LoVo (cell line): Measurements from ENCODE around the gene ATP23.
A peak's percentile ranks its signal among the peaks of the same experiment; 100 is the strongest.

Experiments
- DNase-seq: peaks from one replicate; pipeline ENCODE4 v3.0.0-alpha.2; 2016; ENCODE audit warnings: low spot score

ATP23 gene

DNA sequence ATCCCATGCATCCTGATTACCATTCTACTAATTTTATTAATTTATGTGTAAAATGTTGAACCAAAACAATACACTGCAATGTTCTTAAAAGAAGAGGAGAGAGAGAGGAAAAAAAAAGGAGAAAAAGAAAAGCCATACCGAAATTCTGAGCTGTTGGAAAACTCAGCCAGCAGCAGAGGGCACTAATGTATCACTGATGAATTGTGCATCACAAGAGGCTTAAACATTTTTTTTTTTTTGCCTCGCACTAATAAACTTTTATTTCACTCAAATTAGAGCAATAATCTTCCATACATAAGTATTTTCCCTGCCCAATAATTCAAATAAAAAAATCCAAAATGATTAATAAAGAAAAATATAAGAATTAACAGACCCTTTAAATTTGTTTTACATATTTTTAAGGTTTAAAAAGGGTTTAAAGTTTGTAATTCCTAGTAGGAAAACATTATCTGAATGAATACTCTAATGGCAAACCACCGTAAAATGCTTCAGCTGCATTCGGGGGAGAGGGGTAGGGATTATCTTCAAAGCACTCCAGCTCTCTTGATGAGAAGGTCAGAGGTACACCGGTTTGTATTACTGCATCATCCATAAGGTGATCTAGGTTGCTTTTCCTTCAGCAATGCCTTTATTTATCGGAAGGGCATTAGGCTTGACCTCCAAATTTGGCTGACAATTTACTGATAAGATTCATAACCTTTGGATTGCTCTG lies 41.9 kb downstream of the ATP23 start:
- DNase-seq: peak; percentile 46

DNA sequence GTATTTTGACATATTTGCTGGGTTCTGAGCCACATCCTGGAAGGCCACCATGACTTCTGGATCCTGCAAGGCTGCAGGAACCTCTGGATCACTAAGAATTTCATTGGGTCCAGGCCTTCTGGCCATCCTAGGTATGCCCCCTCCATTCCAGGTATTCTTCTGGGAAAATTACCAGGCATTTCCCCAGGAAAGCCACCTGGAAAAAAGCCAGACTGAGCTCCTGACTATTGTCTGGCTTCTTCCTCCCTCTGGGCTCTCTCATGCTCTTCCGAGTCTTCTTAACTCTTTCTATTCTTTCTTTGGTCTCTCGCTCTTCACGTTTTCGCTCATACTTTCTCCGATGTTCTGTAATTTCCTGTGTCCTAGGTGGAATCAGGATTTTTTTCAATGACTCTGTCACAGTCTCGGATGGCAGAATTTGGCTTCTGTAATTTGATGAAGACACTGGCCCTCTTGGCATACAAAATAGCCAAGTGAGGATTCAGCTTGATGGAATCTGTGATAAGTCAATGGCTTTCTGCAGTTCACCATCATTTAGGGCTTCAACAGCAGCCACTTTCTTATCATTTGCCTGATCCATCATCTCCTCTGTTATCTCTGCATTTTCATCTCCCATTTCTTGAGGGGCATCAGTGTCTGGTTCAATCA lies 42.6 kb downstream of the ATP23 start:
- no peak for DNase-seq

DNA sequence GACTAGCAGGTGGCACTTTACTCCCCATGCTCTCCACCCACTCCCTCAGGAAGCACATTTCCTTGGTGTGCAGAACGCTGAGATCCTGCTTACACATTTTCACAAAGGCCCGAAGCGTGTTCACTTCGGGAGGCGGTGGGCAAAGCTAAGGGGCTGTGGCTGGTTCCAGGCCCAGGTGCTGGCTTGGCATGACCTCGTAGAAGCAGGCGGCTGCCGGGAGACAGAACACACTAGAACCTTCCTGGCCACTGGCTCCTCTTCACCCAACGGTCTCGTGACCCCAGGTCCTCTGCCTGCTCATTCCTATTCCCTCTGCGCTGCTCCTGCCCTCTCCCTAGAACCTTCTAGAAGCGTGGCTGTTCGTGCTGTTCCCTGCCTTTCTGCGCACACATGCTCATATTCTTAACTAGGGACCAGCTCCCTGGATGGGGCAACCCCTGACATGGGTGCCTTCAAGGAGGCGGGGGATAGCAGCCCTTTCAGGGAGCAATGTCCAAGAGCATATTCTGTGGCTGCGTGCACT lies 43.3 kb downstream of the ATP23 start:
- DNase-seq: no peak

DNA sequence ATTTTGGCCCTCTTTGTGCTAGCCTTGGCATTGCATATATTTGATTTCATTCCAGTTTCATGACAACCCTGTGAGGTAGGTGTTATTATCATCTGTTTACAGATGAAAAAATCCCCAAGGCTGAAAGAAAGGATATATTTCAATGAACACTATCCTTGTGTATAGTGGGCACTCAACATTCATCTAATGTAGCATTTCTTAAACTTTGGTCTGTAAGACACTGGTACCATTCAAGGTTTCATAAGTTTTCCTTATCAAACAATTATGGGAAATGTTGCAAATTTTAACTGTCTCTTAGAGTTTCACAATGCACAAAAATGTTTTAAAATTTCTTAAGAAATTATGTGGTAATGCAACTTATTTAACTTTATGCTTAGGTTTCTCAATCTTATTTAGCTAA lies 44.3 kb downstream of the ATP23 start:
- no peak for DNase-seq

DNA sequence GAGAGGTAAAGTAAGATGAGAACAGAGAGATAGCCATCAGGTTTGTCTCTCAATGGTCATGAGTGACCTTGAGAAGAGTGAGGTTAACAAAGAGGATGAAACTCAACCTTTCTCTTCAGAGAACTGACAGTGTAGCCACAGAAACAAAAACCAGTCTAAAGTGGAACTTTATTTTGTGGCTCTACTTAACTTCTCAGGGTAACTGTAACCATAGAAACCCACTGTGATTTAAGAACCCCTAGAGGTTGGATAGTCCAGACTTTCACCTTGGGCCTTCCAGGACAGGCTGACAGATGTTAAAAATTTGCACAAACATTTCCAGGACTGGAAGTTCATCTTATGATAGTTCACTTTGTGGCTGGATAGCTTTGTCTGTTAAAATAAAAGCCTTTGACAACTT lies 48.5 kb downstream of the ATP23 start:
- DNase-seq: no peak

DNA sequence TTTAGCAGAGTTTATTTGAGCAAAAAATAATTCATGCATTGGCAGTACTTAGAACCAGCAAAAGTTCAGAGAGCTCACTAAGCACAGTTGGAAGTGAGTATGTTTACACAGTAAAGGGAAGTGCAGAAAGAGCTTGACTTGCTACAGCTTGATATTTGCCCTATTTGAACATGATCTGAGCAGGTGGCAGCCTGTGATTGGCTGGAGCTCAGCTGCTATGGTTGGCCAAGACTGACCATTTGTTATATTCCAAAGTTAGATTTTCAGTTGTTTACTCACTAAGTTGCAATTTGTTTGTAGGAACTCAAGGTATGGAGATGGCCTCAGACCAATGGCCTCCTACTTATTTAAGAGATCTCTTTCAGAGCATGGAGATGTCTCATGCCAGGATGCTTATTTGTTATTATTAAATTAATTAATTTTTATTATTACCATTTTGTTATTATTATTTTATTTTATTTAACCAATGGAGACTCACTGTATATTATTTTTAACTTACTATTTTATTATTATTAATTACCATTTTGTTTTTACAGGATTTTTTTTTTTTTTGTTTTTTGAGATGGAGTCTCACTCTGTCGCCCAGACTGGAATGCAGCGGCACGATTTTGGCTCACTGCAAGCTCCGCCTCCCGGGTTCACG lies 49.0 kb downstream of the ATP23 start:
- DNase-seq: no peak

DNA sequence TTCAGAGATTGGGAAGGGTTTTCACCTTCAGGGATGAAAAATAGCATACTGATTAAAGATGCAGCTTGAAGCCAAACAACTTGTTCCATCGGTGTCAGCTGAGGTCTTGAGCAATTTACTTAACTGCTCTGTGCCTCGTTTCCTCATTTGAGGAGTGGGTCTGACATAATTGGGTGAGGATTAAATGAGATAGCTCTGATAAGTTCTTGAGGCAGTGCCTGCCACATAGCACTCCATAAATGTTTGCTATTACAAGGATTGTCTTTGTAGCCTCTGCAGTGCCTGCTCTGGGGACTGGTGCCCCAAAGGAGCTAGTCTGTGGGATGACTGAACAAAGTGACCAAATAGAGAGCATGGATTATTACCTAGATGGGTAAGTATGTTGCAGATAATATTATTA lies 50.6 kb downstream of the ATP23 start:
- DNase-seq: no peak

DNA sequence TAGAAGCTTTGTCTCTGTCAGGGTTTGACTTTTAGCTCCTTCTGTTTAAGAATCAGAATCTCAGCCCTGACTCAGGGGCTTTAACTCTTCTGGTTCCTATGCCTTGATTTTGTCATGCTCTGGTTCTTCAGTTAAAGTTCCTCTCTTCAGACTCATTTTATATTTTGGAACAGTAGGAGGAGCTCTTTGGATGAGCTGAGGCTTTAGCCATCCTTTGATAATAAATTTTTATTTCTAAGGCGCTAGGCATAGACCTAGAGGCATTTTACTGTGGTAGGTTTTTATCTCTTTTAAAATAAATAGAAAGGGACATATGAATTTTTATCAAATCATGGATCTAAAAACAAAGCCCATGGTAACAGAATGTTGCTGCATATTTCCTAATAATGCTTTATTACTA lies 51.7 kb downstream of the ATP23 start:
- no peak for DNase-seq

DNA sequence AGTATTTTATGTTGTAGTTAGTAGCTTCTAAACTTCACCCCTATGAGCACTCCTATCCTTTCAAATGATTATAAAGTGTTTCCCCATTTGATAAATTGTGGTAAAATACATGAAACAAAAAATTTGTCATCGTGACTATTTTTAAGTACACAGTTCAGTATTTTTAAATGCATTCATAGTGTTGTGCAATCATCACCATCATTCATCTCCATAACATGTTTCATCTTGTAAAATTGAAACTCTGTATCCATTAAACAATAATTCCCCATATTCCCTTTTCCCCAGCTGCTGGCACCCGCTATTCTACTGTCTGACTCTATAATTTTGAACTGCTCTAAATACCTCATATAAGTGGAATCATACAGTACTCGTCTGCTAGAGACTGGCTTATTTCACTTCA lies 52.5 kb downstream of the ATP23 start:
- no peak for DNase-seq

DNA sequence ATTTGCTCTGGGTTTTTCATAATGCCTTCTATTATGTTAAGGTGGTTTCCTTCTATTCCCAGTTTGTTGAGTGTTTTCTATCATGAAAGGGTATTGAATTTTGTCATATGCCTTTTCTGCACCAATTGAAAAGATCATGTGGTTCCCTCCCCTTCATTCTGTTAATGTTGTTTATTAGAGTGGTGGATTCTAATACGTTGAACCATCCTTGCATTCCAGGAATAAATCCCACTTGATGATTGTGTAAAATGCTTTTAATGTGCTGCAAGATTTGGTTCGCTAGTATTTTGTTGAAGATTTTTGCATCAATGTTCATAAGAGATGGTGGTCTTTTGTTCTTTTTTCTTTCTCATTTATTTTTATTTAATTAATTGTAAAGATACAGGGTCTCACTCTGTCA lies 55.2 kb downstream of the ATP23 start:
- DNase-seq: no peak

DNA sequence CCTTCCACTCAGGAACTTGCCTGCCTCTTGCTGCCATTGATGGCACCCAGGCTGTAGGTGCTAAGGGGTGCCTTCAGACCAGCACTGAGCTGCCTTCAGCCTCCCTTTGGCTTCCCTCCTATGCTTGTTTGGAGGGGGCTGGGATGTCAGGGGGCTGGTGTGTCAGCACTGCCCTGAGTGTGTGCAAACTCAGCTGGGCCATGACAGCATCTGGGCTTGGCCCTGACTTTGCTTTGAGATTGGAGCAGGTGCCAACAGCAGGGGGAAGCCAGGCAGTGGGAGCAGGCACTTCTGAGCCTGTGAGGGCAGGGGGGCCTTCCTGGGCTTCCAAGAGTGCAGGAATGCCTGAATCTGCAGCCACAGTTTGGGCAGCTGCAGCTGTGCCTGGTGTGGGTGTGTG lies 56.9 kb downstream of the ATP23 start:
- no peak for DNase-seq

DNA sequence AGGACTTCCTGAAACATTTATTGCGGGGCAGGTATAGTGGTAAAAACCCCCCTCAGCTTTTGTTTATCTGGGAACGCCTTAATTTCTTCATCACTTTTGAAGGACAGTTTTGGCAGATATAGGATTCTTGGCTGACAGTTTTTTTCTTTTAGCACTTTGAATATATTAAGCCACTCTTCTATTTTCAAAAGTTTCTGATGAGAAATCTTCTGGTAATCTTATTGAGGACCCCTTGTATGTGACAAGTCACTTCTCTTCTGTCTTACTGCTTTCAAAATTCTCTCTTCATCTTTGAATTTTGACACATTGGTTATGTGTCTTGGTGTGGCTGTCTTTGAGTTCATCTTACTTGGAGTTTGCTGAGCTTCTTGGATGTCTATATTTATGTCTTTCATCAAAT lies 59.1 kb downstream of the ATP23 start:
- no peak for DNase-seq

DNA sequence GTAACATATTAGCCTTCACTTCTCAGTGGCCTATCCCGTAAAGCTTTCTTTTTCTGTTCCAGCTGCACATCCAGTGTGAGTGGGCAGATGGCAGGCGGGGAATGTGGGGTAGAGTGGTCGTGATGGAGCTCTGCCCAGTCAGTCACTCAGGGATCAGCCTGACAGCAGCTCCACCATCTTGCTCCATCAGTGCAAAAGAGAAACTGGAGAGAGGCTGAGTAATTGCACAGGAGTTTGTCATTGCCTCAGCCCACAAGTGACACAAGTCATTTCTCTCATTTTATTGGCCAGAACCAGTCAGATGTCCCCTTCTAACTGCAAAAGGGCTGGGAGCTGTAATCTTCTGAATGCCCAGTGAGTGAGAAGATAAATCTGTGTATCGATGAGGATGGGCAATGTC lies 66.5 kb downstream of the ATP23 start:
- DNase-seq: no peak

DNA sequence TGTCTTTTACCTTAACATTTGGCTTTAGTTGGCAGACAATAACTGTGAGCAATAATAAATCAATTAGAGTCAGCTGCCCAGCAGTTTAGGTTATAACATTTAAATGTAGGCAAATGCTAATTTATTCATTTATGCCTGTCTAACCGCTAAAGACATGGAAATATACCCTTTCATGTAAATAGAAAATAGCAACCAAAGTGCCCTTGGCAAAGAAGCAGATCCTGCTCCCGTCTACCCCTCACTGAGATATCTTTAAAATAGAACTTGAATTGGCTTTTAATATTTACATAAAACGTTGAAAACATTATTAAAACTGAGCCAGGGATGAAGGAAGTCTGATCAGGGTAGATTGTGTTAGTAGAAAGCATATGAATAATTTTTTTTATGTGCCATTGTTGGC lies 67.3 kb downstream of the ATP23 start:
- DNase-seq: no peak
